Measurements from ENCODE around the gene CCL18.
"Not testable (repeated sequence)": the region's sequence is repeated elsewhere in the genome, so short reads cannot be mapped to it uniquely, and the experiment has no call there.

Gene CCL18

GRCh38 chr17:36072431-36073121 lies 8.5 kb downstream of the CCL18 start:
- no peak for DNase-seq

DNA sequence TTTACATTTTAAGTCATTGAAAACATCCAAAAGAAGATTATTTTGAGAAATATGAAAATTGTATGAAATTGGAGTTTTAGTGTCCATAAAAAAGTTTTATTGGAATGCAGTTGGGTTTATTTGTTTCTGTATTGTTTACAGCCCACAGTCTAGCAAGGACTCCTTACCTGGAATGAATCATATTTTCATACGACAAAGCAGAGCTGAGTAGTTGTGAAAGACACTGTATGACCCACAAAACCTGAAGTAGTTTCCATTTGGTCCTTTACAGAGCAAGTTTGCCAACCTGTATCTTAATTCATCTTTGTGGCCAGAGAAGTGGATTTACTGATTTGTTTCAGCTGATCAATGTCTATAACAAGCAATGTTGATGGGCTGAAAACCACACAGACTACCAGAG lies 10.3 kb downstream of the CCL18 start:
- no peak for DNase-seq

DNA sequence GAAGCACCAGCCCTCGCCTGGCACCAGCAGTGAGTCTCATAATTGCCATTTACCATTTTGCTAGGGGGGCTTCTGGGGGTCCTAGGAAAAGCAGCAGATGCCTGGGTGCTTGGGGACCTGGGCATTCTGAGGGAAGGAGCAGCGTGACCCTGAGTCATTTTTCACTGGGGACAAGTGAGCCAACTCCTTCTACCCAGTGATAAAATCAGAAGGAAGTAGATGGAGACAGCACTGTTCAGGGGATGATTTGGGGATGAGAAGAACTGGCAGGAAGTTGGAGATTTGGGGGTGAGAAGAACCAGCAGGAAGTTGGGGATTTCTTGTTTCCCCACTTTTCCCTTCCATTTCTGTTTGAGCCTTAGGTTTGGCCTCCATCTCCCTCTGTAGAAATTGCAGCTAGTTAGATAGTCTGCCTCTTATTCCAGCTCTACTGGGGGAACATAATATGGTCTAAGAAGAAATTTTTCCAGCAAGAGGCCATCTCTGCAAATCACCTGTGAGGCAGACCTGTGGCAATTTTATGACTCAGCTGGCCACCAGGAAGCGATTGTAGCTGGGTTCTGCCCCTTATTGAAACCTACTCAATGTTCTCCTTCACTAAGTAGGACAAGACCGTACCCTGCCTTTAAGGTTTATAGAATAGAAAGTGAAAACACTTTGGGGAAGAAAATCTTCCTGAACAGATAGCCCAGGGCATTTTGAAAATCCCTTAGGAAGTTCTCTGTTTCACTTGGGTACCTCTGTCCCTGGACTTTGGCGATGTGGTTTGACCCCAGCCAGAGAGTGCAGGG lies 17.8 kb downstream of the CCL18 start:
- not testable (repeated sequence) for DNase-seq

DNA sequence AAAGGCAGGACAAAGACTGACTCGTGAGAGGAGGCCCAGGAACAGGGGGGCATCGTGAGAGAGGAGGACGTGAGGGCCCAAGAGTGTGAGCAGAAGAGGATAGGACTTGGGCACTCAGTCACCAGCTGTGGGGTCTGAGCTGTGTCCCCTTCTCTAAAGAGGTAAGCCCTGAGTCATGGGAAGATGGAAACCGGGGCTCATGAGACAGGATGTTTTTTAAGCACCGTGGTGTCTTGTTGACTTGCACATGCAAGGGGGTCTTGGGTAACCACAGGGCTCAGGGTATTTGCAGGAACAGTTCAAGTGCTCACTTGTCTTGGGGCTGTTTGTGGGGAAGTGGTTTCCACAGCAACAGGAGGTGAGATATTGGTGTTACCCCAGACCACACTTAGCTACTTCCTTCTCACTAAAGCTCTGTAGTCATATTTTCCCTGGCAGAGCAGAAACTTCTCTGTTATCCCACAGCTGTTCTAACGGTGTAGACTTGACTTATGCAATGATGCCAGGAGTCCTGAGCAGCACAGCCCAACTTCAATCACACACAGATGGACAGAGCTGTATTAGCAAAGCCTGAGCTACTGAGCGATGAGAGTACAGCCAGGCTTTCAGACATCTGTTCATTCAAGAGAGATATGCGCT lies 18.5 kb downstream of the CCL18 start:
- not testable (repeated sequence) for DNase-seq

DNA sequence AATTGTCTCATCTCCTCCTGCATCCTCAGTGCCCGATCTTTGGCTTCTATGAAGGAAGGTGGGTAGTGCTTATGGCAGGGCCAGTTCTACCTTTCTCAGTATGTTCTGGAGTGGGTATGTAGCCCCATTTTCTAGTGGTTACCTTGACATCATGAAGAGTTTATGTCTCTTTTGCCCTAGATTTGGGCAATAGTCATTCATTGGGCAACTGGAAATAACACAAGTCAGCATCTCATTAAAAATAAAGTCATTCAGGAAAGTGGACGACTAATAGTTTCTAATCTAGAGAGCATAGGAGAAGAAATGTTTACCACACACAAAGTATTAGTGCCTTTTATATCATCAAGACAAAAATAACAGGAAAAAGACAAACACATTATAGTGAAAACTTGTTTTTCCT lies 19.6 kb downstream of the CCL18 start:
- DNase-seq: not testable (repeated sequence)

GRCh38 chr17:36085765-36086164 lies 21.7 kb downstream of the CCL18 start:
- no peak for DNase-seq

GRCh38 chr17:36086791-36087190 lies 22.7 kb downstream of the CCL18 start:
- DNase-seq: no peak

DNA sequence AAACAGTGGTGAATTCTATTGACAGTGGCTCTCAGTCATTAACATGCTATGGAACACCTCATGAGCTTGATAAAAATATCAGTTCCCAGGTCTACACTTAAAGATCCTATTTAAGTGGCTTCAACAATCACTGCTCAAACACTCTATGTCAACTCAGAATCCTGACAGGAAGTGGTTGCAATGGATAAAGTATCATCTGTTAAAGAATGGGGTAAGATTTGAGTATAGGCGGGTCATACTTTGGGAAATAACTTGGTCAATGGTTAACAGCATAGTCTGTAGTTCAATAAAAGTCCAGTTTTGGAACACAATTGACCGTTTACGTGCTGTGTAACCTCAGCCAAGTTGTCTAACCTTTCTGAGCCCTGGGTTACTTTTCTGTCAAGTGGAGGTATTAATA lies 23.4 kb downstream of the CCL18 start:
- not testable (repeated sequence) for DNase-seq

DNA sequence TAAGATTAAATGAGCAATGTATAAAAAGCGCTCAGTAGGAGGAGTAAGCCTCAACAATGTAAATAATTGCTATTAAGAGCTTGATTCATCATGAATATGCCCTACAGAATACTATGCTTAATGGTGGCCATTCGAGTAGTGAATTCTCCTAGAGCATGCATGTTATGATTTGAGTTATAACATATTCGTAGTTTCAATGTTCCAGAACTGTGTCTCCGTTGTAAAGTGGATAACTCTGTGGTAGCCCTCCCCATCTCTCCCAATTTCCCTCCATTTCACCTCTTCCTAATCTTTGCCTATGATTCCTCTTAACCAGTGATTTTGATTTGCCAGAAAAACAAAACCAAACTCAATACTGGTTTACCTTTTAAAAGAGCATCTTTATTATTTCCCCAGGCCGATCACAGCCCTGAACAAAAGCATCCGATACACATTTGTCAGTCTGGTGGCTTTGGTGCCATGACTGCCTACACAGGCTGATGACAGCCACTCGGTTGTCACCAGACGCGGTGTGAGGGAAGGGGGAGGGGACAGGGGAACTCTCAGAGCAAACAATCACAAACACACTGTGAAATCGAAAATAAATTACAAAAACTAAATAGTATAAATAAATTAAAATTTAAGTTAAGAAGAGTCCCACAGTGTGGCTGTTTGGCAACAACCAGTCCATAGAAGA lies 24.0 kb downstream of the CCL18 start:
- not testable (repeated sequence) for DNase-seq

- DNase-seq: no peak
These were observed 24.7 kb downstream of the CCL18 start for GRCh38 chr17:36088670-36089338.

GRCh38 chr17:36089339-36089865 lies 25.3 kb downstream of the CCL18 start:
- DNase-seq: no peak

DNA sequence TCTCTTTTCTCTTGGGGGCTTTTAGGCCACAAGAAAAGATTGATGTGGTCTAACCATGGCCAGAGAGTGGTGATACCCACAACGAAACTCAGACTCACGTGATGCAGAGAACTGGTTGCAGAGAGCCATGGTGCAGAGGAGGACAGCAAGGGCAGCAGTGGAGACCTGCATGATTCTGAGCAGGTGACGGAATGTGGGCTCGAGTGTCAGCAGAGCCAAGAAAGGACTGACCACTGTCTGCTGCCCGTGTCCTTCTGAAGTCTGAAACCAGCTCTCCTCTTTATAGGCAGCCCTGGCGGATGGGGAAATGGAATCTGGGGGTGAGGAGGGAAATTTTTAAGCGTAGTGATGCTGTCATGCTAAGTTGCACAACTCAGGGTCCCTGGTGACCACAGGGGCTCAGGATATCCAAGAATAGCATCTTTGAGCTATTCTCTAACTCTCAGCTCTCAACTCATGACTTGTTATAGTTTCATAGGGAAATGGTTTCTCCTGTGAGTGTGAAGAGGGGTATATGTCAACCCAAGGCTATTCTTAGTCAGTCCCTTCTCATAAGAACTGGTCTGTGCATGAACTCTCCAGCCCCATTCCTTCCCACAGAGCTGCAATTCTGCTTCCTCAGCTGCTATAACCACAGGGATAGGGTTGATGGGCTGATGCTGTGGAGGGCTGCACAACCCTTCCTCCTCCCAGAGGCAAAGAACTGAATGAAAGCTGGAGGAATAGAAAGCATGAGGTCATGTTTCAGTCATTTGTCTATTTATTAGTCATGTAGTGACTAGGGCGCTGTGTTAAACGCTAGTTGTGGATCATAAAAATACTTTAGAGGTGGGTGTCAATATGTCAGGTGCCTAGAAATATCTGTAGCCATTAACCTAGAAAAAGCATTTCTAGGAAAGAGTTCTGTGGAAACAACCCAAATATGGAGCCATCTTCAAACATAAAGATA lies 26.1 kb downstream of the CCL18 start, which contains the start of gene CCL3:
Gene CCL3 (minus strand): TSS at position 256 of the 949 bp plus-strand sequence. CDS start 85 bp downstream, at position 171.
- DNase-seq: no peak

DNA sequence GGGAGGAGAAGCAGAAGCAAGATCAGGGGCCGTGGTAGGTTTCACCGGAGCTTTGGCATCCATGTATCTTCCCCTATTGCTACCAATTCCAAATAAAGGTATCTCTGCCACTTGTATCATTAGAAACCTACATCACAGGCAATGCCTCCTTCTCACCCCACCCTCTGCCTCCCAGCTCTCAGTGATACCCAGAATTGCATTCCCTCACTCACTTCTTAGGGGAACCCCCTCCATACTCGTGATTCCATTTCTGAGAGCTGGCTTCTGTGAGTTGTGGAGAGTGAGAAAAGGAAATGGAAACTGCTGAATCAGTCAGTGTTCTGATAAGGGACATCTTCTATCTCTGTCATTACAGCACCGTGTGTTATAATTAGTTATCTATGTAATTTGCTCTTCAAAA lies 28.2 kb downstream of the CCL18 start:
- no peak for DNase-seq

GRCh38 chr17:36092715-36093114 lies 28.6 kb downstream of the CCL18 start:
- not testable (repeated sequence) for DNase-seq

DNA sequence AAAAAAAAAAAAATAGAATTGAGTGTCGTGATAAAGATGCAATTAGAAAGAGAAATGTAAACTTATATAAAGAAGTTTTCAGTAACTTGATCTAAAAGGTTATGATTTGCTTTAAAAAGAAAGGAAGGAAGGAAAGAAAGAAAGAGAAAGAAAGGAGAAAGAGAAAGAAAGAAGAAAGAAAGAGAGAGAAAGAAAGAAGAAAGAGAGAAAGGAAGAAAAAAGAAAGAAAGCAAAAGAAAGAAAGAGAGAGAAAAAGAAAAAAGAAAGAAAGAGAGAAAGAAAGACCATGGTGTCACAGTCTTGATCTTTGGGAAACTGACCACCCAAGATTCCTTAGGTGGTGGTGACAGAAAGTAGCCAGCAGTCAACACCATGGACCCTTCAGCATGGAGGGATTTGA lies 30.2 kb downstream of the CCL18 start:
- DNase-seq: no peak

GRCh38 chr17:36094746-36095145 lies 30.7 kb downstream of the CCL18 start:
- no peak for DNase-seq

GRCh38 chr17:36095992-36096391 lies 31.9 kb downstream of the CCL18 start:
- no peak for DNase-seq

DNA sequence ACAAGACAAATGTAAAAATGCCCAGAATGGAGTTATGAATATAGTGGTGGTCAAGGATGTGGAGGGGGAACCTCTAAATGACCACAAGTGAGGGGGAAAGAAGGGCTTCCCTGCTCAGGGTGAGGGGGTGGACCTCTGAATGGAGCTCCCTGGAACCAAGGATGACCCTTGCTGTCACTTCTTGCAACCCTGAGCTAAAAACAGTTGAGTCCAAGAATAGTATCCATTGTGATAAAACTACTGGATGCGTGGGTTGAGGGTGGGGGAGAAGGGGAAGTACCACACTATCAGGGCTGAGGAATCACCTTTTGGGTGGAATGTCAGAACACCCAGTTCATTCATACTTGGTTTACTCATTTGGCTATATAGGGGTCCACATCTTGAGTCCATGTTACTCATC lies 34.9 kb downstream of the CCL18 start:
- DNase-seq: not testable (repeated sequence)

GRCh38 chr17:36103401-36103975 lies 39.4 kb downstream of the CCL18 start, which contains the start of gene CCL4:
TSS of gene CCL4 (plus strand) at chr17:36103827. CDS start at chr17:36103906, 79 bp downstream.
- DNase-seq: not testable (repeated sequence)

DNA sequence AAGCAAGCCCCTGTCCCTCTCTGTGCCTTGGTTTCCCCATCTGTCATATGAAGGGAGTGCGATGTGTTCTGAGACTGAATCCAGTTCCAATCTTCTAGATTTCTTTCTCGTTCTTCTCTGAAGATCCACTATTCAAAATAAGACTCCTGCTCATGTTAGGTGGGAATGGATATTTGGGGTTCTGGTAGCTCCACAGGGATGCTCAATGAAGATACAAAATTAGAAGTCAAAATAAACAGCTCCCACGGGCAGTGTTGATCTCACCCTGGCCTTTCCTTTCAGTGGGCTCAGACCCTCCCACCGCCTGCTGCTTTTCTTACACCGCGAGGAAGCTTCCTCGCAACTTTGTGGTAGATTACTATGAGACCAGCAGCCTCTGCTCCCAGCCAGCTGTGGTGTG lies 40.2 kb downstream of the CCL18 start:
- DNase-seq: not testable (repeated sequence)

Measured in SHP77 treated with DMSO at 0.1 percent for 48 hours (cell line).